K562 (cell line): ENCODE measurements around the gene WRAP53. TPM values are rescaled to one million over a fixed set of nuclear protein-coding genes. Genes with fewer than 3 reads are reported as not detected.

ENCODE experiments used
- ATAC-seq: fragments of 200-7000 bp; cut with Tn5 transposase; 3 replicates; pipeline ENCODE4 v1.9.1; 2020; ENCODE audit warnings: moderate library complexity
- BruUV-seq: library from RNA; stranded (reverse); fragments of 400-500 nt; replicated peaks from 2 replicates; lab custom pipeline; 2021; lab: Mats Ljungman, UMichigan
- CTCF ChIA-PET: fragments of 300-600 bp; formaldehyde crosslinking; extraction: SDS; loops from one replicate; lab custom pipeline; 2021; ENCODE audit warnings: low intra/inter-chr PET ratio; lab: Yijun Ruan, JAX
- POLR2A ChIA-PET: fragments of 300-600, 350-650 bp; sonication (Branson Sonifier 250); formaldehyde crosslinking; extraction: SDS; loops from one replicate; lab custom pipeline; 2021; ENCODE audit warnings: antibody characterized with exemption, inconsistent platforms; lab: Yijun Ruan, JAX
- DNase-seq, 4 experiments: peaks; one replicate each; pipeline versions ENCODE4 v3.0.0 to v3.0.0-alpha.2; 2011 to 2018; ENCODE audit warnings: low spot score in 3 of 4, mixed read lengths in 3 of 4; ENCODE audit errors: extremely low read depth in 1 of 4
- FAIRE-seq: peaks from 2 replicates; lab custom pipeline; 2011; peaks lifted over from hg19 to GRCh38; lab: Jason Lieb, UNC
- H2AFZ ChIP-seq: 2 replicates; pipeline ENCODE4 v1.6.0; 2011; ENCODE audit warnings: low read depth, low read length, control low read depth, inconsistent platforms
- H3K27ac ChIP-seq: fragments of 200-600 bp; 3 replicates; pipeline ENCODE4 v1.8.0; 2011; ENCODE audit warnings: low read depth, mild to moderate bottlenecking, control low read depth, inconsistent platforms, low read length, moderate library complexity, mixed read lengths; ENCODE audit errors: extremely low read depth
- H3K27me3 ChIP-seq, 2 experiments: fragments of 300-600 bp in 1 of 2; 2 replicates in 1 of 2; 3 replicates in 1 of 2; pipeline versions ENCODE4 v1.6.0 to v1.8.0; 2011; ENCODE audit warnings: inconsistent platforms in 2 of 2, low read length in 2 of 2, mild to moderate bottlenecking in 1 of 2, mixed read lengths in 1 of 2, moderate library complexity in 1 of 2; ENCODE audit not compliant: control insufficient read depth in 2 of 2, insufficient read depth in 2 of 2
- H3K36me3 ChIP-seq: fragments of 300-600 bp; 3 replicates; pipeline ENCODE4 v1.8.0; 2011; ENCODE audit warnings: mild to moderate bottlenecking, low read length, inconsistent platforms; ENCODE audit not compliant: control insufficient read depth, insufficient read depth
- H3K4me1 ChIP-seq, 2 experiments: fragments of 200-600 bp in 1 of 2; replicated peaks in 1 of 2; 2 replicates in 1 of 2; 3 replicates in 1 of 2; pipeline versions ENCODE4 v1.5.1 to v1.8.0; 2011; ENCODE audit warnings: inconsistent platforms in 2 of 2, low read length in 2 of 2, mild to moderate bottlenecking in 1 of 2, mixed read lengths in 1 of 2, moderate library complexity in 1 of 2; ENCODE audit not compliant: control insufficient read depth in 2 of 2, insufficient read depth in 2 of 2
- H3K4me2 ChIP-seq: 2 replicates; pipeline ENCODE4 v1.6.1; 2011; ENCODE audit warnings: low read length, control low read depth, inconsistent platforms, mixed read lengths; ENCODE audit not compliant: insufficient read depth
- H3K4me3 ChIP-seq: fragments of 200-600 bp; sonication (generic), shearing (Covaris generic); 2 replicates; pipeline ENCODE4 v1.5.1; 2016; ENCODE audit warnings: control low read depth, inconsistent platforms
- H3K79me2 ChIP-seq: fragments of 200-600 bp; 3 replicates; pipeline ENCODE4 v1.8.0; 2011; ENCODE audit warnings: low read length, inconsistent platforms; ENCODE audit not compliant: control insufficient read depth, insufficient read depth
- H3K9ac ChIP-seq, 2 experiments: 2 replicates each; pipeline versions ENCODE4 v1.6.0 to v1.6.1; 2011; ENCODE audit warnings: low read depth in 2 of 2, low read length in 2 of 2, control low read depth in 1 of 2, inconsistent platforms in 1 of 2, mild to moderate bottlenecking in 1 of 2, mixed read lengths in 1 of 2; ENCODE audit not compliant: insufficient read depth in 1 of 2
- H3K9me1 ChIP-seq: one replicate; pipeline ENCODE4 v1.6.0; 2011; ENCODE audit warnings: inconsistent platforms, mild to moderate bottlenecking, low read length, moderate library complexity; ENCODE audit not compliant: control insufficient read depth, insufficient read depth
- H3K9me3 ChIP-seq: replicated peaks from 2 replicates; pipeline ENCODE4 v1.5.1; 2011; ENCODE audit warnings: low read depth, low read length, inconsistent platforms; ENCODE audit not compliant: control insufficient read depth, insufficient read depth
- H4K20me1 ChIP-seq: replicated peaks from 2 replicates; pipeline ENCODE4 v1.6.1; 2011; ENCODE audit warnings: low read length, inconsistent platforms, mixed read lengths; ENCODE audit not compliant: control insufficient read depth, insufficient read depth
- CBFB ChIP-seq: sonication (generic); formaldehyde crosslinking; IDR thresholded peaks from 2 replicates; pipeline ENCODE4 v1.4.0; 2020; ENCODE audit warnings: mild to moderate bottlenecking, missing genetic modification reagents
- DNMT1 ChIP-seq: fragments of 450-650 bp; IDR thresholded peaks from 2 replicates; pipeline ENCODE4 v1.6.1; 2016; ENCODE audit warnings: antibody characterized with exemption, mild to moderate bottlenecking
- DPF2 ChIP-seq: fragments of 450-650 bp; IDR thresholded peaks from 2 replicates; pipeline ENCODE4 v1.6.1; 2016
- EGR1 ChIP-seq: fragments of 450-650 bp; conservative IDR thresholded peaks from 2 replicates; pipeline ENCODE4 v1.6.1; 2017; ENCODE audit warnings: mild to moderate bottlenecking
- FIP1L1 ChIP-seq: fragments of 200-400 bp; formaldehyde crosslinking; IDR thresholded peaks from 2 replicates; pipeline ENCODE4 v1.6.1; 2018; ENCODE audit warnings: mild to moderate bottlenecking, low read depth, low read length; ENCODE audit not compliant: poor library complexity, severe bottlenecking
- GATAD2A ChIP-seq: fragments of 450-650 bp; IDR thresholded peaks from 2 replicates; pipeline ENCODE4 v1.6.1; 2017
- KAT2B ChIP-seq: IDR thresholded peaks from one replicate; pipeline ENCODE4 v1.6.1; 2012; ENCODE audit warnings: low read depth, mild to moderate bottlenecking, control low read depth, inconsistent platforms, low read length, moderate library complexity
- KAT8 ChIP-seq: fragments of 450-650 bp; IDR thresholded peaks from 2 replicates; pipeline ENCODE4 v1.6.1; 2016; ENCODE audit warnings: low read depth, mild to moderate bottlenecking
- KDM2B ChIP-seq: fragments of 250-450 bp; sonication (Bioruptor Pico); IDR thresholded peaks from 2 replicates; pipeline ENCODE4 v1.8.0; 2021; ENCODE audit warnings: mild to moderate bottlenecking, moderate library complexity
- MCM2 ChIP-seq: fragments of 450-650 bp; IDR thresholded peaks from 2 replicates; pipeline ENCODE4 v1.6.1; 2017; ENCODE audit warnings: low read depth, mild to moderate bottlenecking
- NCOR1 ChIP-seq: fragments of 450-650 bp; IDR thresholded peaks from 2 replicates; pipeline ENCODE4 v1.6.1; 2016; ENCODE audit warnings: mild to moderate bottlenecking, moderate library complexity
- NFXL1 ChIP-seq: fragments of 450-650 bp; formaldehyde crosslinking; IDR thresholded peaks from 2 replicates; pipeline ENCODE4 v1.4.0; 2021; ENCODE audit warnings: mild to moderate bottlenecking
- POLR2A ChIP-seq: fragments of 450-650 bp; conservative IDR thresholded peaks from 2 replicates; pipeline ENCODE4 v1.6.1; 2016
- POLR2AphosphoS5 ChIP-seq: IDR thresholded peaks from 2 replicates; pipeline ENCODE4 v1.6.1; 2011; ENCODE audit warnings: mild to moderate bottlenecking, low read depth, low read length, moderate library complexity; ENCODE audit not compliant: control insufficient read depth, insufficient read depth
- POU5F1 ChIP-seq: fragments of 150-350 bp; IDR thresholded peaks from 2 replicates; pipeline ENCODE4 v1.6.1; 2014; ENCODE audit warnings: borderline replicate concordance, low read length, low read depth, mild to moderate bottlenecking; ENCODE audit not compliant: partially characterized antibody
- PTRF ChIP-seq: fragments of 450-650 bp; IDR thresholded peaks from 2 replicates; pipeline ENCODE4 v1.6.1; 2016; ENCODE audit warnings: mild to moderate bottlenecking, missing genetic modification characterization, missing compliant biosample characterization
- PYGO2 ChIP-seq: fragments of 450-650 bp; IDR thresholded peaks from 2 replicates; pipeline ENCODE4 v1.6.1; 2016; ENCODE audit warnings: mild to moderate bottlenecking, missing genetic modification characterization, moderate library complexity, missing compliant biosample characterization
- SAFB2 ChIP-seq: fragments of 200-400 bp; formaldehyde crosslinking; IDR thresholded peaks from 2 replicates; pipeline ENCODE4 v1.6.1; 2018; ENCODE audit warnings: borderline replicate concordance, low read length, low read depth, moderate library complexity; ENCODE audit not compliant: severe bottlenecking
- SUPT5H ChIP-seq: fragments of 450-650 bp; IDR thresholded peaks from 2 replicates; pipeline ENCODE4 v1.6.1; 2016
- TCF7L2 ChIP-seq: fragments of 150-350 bp; IDR thresholded peaks from 2 replicates; pipeline ENCODE4 v1.6.1; 2016; ENCODE audit warnings: low read depth, mild to moderate bottlenecking, low read length, moderate library complexity
- ZBTB7A ChIP-seq: IDR thresholded peaks from 2 replicates; pipeline ENCODE4 v1.6.1; 2011; ENCODE audit warnings: low read depth, mild to moderate bottlenecking, low read length, moderate library complexity, borderline replicate concordance; ENCODE audit not compliant: control insufficient read depth
- ZFX ChIP-seq: sonication (generic); formaldehyde crosslinking; IDR thresholded peaks from 2 replicates; pipeline ENCODE4 v1.8.0; 2022; ENCODE audit warnings: mild to moderate bottlenecking, missing genetic modification reagents, moderate library complexity
- ZKSCAN1 ChIP-seq: fragments of 150-350 bp; IDR thresholded peaks from 2 replicates; pipeline ENCODE4 v1.6.1; 2016; ENCODE audit warnings: low read depth, low read length
- ZNF143 ChIP-seq: sonication (generic); formaldehyde crosslinking; IDR thresholded peaks from 2 replicates; pipeline ENCODE4 v1.9.0; 2022; ENCODE audit warnings: mild to moderate bottlenecking, missing genetic modification reagents
- ZNF217 ChIP-seq: sonication (generic); formaldehyde crosslinking; IDR thresholded peaks from 2 replicates; pipeline ENCODE4 v1.8.0; 2022; ENCODE audit warnings: mild to moderate bottlenecking, missing genetic modification reagents
- WGBS: fragments of 100-300 bp; shearing (Covaris generic); methylation state at CpG from one replicate; pipeline ENCODE4 v1.1.6; 2016; ENCODE audit warnings: low coverage, mixed read lengths; ENCODE audit not compliant: insufficient coverage; ENCODE audit errors: missing lambda C conversion rate; 5-methylcytosine and 5-hydroxymethylcytosine counted together
- in situ Hi-C: fragments of 300-500 bp; cut with MboI; formaldehyde crosslinking; loops from 4 replicates; pipeline ENCODE4 v1.15.0; 2018; ENCODE audit warnings: inconsistent platforms, mixed read lengths
- intact Hi-C: fragments of 100-400 bp; cut with micrococcal nuclease; formaldehyde crosslinking; loops from 2 replicates; pipeline ENCODE4 v1.14.2; 2022
- polyA plus RNA-seq, 8 experiments: library from polyadenylated mRNA; depleted of rRNA in 4 of 8; stranded (reverse) in 5 of 8; unstranded in 3 of 8; fragments of >200 nt; fragmentation: Nextera tagmentation in 2 of 8; fragmentation: Illumina TruSeq in 1 of 8; extraction: Ambion mirVana in 2 of 8; extraction: Trizol in 1 of 8; gene quantifications; 2 replicates each; pipeline versions ENCODE4 v1.2.1 to v1.2.3, GENCODE V29; 2011 to 2014; ENCODE audit warnings: inconsistent platforms in 1 of 8, missing spikeins in 1 of 8
- total RNA-seq, 7 experiments: library from RNA; depleted of rRNA in 6 of 7; stranded (reverse); fragments of >200 nt in 6 of 7; fragmentation: Illumina TruSeq in 2 of 7; extraction: Trizol in 2 of 7; gene quantifications; 2 replicates each; pipeline versions ENCODE4 v1.2.1 to v1.2.3, GENCODE V29; 2011 to 2021; ENCODE audit warnings: low replicate concordance in 1 of 7

The WRAP53 gene
- total and polyA plus RNA-seq, 9 of the 15 experiments (the other 6 are each of a cell fraction or from before 2014, with no cell fraction given): 0.72 to 18.2 (median 13.4) TPM

DNA sequence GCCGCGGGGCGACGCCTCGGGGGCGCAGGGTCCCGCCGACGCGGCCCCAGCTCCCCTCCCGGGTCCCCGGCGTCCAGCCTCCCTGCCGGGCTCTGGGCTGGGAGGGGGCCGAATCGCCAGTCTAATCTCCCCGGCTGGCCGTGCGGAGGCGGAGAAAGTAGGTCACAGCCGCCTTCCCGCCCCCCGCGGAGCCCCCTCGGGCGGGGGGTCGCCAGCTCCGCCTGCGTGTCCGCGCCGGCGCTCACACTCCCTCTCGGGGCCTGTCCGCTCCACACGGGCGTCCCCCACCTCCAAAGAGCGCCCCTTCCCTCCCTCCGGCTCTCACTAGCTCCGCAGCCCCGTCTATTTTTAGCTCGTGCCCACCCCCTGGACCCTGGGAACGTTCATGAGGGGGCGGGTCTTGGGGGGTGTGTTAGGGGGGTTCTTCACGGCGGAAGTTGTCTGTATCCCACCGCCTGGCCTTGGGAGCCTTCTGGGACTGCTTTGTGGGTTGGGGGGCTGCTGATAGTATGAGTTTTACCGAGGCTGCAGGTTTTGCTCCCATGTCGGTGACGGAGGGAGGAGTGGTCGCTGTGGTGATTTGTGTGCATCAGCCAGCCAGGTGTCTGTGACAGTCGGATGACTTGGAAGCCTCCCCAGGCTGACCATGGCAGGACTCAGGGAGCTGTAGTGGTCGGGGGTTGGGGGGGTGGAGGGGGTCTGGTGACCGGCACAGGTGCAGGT is 36.5 kb upstream of the WRAP53 start:
- no TSS peak for BruUV-seq
- ATAC-seq (peak; percentile 8; the same call in 1 of the 3 replicates), DNase-seq (peak; percentile 39 to 54 (median 50)), FAIRE-seq (no peak)
- Histone ChIP-seq H3K9me3 (no peaks in the 10 kb centered on the region), H2AFZ (peak overlapping the region; percentile 59; the same call in 1 of the 2 replicates), H3K27me3 (no peaks in the 10 kb centered on the region), H3K36me3 (no peaks in the 10 kb centered on the region), H3K79me2 (no peaks in the 10 kb centered on the region), H3K9me1 (no peaks in the 10 kb centered on the region), H4K20me1 (no peaks in the 10 kb centered on the region; the same call in 1 of the 2 replicates), H3K4me2 (peak overlapping the region; percentile 68), H3K4me1 (peaks cover 11 to 44% of the 10 kb centered on the region in 2 experiments; a peak in 4 of 5 replicates), H3K4me3 (peak overlapping the region; percentile 39), H3K9ac (peak overlapping the region; percentile 44 to 89; a peak in 3 of 4 replicates), H3K27ac (no peak overlapping the region)
- WGBS: 27% methylated on average over 13 of the region's 54 CpGs
- in situ Hi-C loops: no loop called here
- ChIA-PET POLR2A (interaction anchor here (1.3 to 2.9 kb wide), 6 partner anchors 9 to 78 kb away, joined by 4 to 41 read pairs (median 10); partner anchors contain the start of genes MPDU1, TP53 and WRAP53), CTCF (no interaction called here)
- intact Hi-C loops: no loop called here
- TF ChIP-seq FIP1L1 (no peak), SAFB2 (no peak), ZKSCAN1 (no peak), POU5F1 (no peak), PYGO2 (no peak), POLR2AphosphoS5 (no peak), DPF2 (no peak), ZNF217 (CRISPR knock-in tag) (no peak), ZNF143 (CRISPR knock-in tag) (no peak), EGR1 (peak; percentile 72), ZFX (no peak), KDM2B (CRISPR knock-in tag) (0 out of 2 replicates have a peak, but pooled peaks have one; percentile 36), NCOR1 (no peak), ZBTB7A (0 out of 2 replicates have a peak, but pooled peaks have one; percentile 83), KAT2B (no peak), NFXL1 (no peak), GATAD2A (no peak), CBFB (CRISPR knock-in tag) (no peak), POLR2A (no peak), KAT8 (no peak), MCM2 (no peak), SUPT5H (no peak), TCF7L2 (no peak), DNMT1 (no peak), PTRF (tag) (no peak)
